Superior temporal gyrus (tissue), 1 donor: ENCODE results near the gene UBA1.

Source experiments
- DNase-seq: peaks from one replicate; pipeline ENCODE4 v3.0.0-alpha.2; 2016; ENCODE audit errors: extremely low spot score

Gene UBA1

DNA sequence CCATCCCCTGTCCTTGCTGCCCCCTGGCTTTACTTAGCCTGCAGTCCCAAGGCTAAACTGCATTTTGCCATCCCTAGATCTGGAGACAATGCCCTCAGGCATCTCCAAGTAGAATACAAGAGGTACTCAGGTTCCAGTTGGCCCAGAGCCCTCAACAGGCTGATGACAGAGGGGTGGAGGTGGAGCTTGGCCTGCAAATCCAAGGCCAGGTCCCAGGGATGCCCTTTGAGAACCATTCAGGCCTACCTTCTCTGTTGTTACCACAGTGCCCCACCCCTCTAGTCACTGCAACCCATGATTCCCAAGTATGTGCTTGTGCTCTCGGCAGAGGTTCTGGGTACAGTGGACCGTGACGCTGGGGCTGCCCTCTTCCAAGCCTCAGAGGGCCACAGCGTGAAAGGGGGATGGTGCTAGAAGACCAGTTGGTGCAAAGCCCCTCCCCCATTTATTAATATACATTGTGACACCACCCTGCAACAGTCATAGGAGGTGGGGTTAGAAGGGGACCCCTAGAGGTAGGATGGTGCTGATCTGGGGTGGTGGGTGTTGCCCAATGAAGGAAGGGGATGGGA, 6.4 kb upstream of the UBA1 start:
- DNase-seq: no peak

GRCh38 chrX:47189906-47190305, 3.7 kb upstream of the UBA1 start:
- DNase-seq: no peak

DNA sequence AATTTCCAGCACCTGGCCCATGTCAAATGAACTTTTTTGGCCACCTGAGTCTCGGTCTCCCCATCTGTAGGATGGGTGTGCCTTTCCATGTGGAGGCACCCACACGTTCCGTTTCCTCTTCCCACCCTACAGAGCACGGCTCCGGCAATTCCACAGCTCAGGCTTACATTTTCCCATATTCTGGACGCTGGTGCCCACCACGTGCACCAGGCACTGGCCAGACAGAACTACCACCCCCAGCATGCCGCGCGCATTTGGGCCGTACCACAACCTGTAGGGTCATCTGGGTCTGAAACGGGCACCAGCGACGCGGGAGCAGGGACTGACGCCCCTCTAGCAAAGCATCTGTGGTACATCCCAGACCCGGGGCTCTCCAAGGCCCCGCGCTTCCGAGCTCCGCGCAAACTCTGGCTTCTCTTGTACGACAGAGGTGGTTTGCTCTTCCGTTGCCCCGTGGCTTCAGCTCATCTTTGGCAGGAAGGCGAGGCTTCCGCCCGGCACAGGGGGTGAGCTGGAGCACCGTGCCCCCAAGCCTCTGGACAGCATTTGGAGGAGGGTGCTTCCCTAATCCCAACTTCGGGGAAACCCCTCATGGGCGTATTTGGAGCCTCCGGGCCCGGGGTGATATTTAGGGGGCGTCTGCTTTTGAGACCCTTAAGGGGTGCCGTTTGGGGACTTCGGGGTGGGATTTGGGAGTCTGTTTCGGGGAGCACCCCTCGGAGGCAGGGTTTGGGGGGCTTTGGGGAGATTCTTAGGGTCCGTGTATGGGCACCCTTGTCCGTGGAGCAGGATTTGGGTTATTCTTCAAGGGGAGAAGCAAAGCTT, 3.0 kb upstream of the UBA1 start:
- DNase-seq: peak; percentile 85

GRCh38 chrX:47191331-47191730, 2.3 kb upstream of the UBA1 start:
- no peak for DNase-seq

DNA sequence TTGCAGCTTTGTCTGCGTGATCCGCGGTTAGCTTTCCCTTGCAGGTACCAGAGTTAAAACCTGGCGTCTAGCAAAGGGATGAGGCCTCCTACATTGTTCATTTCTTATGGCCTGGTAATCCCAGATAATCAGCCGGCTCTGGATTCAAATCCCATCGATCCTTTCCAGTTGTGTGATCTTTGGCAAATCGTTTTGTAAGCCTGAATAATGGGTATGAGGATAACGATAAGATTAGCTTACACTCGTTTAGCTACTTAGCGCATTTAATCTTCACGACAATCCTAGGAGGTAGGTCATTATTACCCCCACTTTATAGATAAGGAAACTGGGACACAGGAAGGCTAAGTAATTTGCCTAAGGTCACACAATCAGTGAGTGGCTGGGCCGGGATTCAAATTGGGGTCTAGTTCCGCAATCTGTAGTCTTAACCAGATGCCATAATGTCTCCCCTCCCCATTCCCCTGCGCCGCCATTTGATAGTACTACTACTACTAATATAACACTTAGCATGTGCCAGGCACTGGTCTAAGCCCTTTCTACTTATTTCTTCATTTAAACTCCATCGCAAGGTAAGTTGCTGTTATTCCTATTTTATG, 1.7 kb upstream of the UBA1 start:
- no peak for DNase-seq

- no peak for DNase-seq
These were observed 662 bp downstream of the UBA1 start for GRCh38 chrX:47194194-47194787.

DNA sequence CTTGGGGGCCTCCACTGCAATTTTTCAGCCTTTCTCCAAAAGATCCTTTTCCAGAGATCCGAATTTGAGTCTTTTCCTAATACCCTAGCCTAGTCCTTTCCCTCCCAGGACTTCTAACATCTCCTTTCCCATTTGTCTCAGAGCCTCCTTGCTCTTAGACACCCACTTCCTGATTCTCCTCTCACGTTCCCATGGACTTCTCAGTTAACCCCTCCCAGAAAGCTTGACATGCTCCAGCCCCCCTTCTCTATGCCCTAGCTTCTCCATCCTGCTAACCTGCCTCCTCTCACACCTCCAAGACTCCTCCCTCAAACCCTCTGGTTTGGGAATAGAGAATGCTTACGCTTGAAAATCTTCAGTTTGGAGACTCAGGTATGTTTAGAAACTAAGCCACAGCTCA, 2.5 kb downstream of the UBA1 start:
- DNase-seq: no peak

GRCh38 chrX:47197526-47197925, 3.9 kb downstream of the UBA1 start:
- DNase-seq: no peak

GRCh38 chrX:47198026-47198686, 4.5 kb downstream of the UBA1 start:
- no peak for DNase-seq

DNA sequence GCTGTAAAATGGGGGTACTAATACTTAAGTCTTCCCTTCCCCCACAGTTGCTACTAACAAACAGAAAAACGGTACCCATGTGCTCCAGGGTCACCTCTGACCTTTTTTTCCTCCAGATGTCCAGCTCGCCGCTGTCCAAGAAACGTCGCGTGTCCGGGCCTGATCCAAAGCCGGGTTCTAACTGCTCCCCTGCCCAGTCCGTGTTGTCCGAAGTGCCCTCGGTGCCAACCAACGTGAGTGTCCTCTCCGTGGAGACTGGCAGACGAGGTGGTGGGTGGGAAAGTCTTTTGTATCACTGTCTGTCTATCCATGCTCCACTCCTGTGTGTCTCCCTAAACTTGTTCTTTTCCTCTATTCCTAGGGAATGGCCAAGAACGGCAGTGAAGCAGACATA, 5.1 kb downstream of the UBA1 start:
- no peak for DNase-seq

DNA sequence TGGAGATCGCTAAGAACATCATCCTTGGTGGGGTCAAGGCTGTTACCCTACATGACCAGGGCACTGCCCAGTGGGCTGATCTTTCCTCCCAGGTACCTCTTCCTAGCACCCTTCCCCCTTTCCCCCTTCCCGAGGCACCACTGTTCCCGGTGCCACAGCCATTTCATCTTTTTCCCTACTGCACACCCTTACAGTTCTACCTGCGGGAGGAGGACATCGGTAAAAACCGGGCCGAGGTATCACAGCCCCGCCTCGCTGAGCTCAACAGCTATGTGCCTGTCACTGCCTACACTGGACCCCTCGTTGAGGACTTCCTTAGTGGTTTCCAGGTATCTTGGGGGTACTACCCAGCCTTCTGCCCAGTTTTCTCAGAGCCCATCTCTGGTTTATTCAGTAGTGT, 5.7 kb downstream of the UBA1 start:
- DNase-seq: no peak

DNA sequence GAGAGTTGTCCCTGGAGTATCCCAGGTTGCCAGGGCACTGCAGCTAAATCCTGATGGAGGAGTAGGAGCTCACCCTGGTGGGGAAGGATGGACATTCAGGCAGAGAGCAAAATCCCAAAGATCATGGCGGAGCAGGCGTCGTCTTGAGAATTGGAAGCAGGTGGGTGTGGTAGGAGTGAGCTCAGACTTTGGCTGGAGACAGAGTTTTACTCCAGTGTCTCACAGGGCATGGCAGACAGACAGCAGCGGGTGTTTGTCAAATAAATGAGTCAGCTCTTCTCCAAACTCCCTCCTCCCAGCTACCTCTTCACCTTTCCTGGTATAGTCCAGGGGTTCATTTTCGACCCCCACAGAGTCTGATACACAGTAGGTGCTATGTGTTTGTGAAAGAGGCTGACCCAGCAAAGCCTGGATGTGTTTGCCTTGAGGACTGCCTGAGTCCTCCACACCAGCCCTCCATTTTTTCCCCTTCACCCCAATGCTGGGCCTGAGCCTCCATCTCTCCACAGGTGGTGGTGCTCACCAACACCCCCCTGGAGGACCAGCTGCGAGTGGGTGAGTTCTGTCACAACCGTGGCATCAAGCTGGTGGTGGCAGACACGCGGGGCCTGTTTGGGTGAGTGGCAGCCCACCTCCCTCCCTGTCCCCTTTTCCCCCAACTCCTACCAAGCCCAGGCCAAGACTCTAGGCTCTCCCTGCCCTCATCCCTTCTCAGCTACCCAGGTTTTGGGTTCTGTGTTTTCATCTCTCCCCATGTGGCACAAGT, 6.9 kb downstream of the UBA1 start:
- DNase-seq: no peak

DNA sequence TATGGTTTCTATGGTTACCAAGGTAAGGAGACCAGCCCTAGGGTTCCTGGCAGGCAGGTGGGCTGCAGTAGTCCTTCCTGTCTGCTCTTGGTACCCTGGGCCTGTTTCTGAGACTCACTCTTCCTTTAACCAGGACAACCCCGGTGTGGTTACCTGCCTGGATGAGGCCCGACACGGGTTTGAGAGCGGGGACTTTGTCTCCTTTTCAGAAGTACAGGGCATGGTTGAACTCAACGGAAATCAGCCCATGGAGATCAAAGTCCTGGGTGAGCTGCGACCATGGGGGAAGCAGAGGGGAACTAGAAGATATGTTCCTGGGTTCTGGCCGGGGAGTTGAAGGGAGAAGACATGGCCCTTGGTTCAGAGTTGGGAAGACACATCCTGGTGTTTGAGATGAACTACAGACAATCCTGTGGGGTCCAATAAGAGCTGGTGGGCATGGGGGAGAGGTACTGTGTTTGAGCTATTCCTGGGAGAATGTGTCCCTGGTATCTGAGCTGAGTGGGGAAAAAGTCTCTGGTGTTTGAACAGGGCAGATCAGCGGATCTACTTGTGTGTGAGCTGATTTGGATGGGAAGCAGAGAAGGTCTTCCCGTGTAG, 7.8 kb downstream of the UBA1 start:
- DNase-seq: no peak

DNA sequence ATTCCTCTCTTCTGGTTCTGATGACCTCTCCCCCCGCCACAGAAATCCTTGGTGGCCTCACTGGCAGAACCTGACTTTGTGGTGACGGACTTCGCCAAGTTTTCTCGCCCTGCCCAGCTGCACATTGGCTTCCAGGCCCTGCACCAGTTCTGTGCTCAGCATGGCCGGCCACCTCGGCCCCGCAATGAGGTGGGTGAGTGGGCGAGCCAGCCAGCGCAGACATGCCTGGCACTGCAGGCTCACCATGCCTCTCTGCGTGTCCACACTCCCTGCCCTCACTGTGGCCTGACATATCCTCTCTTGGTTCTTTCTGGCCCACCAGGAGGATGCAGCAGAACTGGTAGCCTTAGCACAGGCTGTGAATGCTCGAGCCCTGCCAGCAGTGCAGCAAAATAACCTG, 8.7 kb downstream of the UBA1 start:
- DNase-seq: no peak

- no peak for DNase-seq
These were observed 9.2 kb downstream of the UBA1 start for GRCh38 chrX:47202877-47203276.

DNA sequence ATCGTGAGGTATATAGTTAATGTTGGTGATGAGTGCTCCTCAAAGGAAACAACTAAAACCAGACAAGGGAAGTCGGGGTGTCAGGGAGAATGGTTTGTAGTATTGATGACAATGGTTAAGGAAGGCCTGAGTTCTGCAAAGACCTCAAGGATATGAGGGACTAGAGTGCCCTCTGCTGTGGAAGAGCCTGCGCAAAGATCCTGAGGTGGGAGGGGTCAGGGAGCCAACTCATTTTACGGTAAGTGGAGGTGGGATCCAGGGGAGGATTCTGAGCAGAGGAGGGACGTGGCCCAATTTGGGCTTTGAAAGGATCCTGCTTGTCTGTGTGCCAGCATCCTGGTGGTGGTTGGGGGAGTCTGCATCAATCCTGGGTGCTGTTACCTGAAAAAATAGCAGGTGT, 11.3 kb downstream of the UBA1 start:
- DNase-seq: no peak

DNA sequence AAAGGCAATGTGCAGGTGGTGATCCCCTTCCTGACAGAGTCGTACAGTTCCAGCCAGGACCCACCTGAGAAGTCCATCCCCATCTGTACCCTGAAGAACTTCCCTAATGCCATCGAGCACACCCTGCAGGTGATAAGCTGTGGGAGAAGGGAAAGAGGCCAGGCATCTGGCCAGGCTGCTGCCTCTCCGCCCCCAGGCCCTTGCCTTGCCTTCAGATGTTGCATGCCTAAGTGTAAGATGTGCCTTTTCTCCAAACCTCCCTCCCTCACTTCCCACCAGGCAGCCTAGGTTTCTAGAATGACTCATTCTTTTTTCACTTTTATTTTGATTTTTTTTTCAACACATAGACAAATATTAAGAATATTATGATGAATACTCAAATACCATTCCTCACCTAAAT, 12.7 kb downstream of the UBA1 start:
- no peak for DNase-seq

DNA sequence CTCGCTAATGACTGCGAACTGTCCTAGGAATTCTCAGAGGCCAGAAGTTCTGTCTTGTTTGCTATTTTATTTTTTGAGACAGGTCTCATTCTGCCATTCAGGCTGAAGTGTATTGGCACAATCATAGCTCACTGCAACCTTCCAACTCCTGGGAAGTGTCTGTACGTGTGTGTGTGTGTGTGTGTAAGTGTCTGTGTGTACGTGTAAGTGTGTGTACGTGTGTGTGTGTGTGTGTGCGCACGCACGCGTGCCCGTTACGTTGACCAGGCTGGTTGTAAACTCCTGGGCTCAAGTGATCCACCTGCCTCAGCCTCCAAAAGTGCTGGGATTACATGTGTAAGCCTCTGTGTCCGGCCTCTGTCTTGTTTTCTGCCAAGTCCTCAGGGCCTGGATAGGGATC, 14.5 kb downstream of the UBA1 start:
- DNase-seq: no peak

GRCh38 chrX:47209508-47210238, 16.0 kb downstream of the UBA1 start:
- no peak for DNase-seq

DNA sequence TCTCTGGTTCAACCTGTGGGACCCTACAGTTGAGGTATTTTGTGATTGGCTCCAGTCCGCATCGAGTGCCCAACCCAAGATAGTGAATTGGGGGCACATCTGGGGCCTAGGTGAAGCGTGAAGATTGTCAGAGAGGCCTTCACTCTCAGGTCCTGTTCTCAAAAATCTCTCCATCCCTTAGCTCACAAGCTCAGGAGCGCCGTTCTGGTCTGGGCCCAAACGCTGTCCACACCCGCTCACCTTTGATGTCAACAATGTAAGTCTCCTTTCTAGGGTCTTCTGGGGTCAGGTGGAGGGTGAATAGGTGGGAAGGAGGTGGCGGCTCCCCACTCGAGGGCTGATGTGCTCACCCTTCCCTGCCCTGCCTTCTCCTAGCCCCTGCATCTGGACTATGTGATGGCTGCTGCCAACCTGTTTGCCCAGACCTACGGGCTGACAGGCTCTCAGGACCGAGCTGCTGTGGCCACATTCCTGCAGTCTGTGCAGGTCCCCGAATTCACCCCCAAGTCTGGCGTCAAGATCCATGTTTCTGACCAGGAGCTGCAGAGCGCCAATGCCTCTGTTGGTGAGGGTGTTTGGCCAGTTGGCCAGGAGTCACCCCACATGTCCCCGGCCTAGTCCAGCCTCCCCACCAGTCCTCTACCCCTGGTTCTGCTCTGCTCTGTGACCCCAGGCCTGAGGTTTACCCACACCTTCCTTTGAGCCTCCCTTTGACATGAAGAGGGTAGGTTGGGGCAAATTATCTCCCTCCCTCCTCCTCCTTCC, 17.2 kb downstream of the UBA1 start:
- DNase-seq: no peak
